ENCODE results near the gene MSH5. TPM values are rescaled to one million over a fixed set of nuclear protein-coding genes. Genes with fewer than 3 reads are reported as not detected.

MSH5 gene
- total and polyA plus RNA-seq, 2 of the 13 experiments (the other 11 are each of a cell fraction or from before 2014, with no cell fraction given), result 10.2 to 38.7 TPM

- TF ChIP-seq CEBPZ (IDR thresholded peaks at IDR 0.05; ENCODE audit: low read length) (no peak), SRSF1 (optimal IDR thresholded peaks at IDR 0.05; ENCODE audit: low read depth, low read length) (no peak), PLRG1 (conservative IDR thresholded peaks at IDR 0.05) (no peak), ETV6 (CRISPR knock-in tag; conservative IDR thresholded peaks at IDR 0.05) (no peak), GMEB1 (CRISPR knock-in tag; IDR thresholded peaks at IDR 0.05; ENCODE audit: borderline replicate concordance) (no peak), HINFP (CRISPR knock-in tag; IDR thresholded peaks at IDR 0.05; ENCODE audit: low read depth) (no peak), FOXP1 (IDR thresholded peaks at IDR 0.05) (no peak), FOXP1 (CRISPR knock-in tag; IDR thresholded peaks at IDR 0.05) (no peak), NFYC (CRISPR knock-in tag; IDR thresholded peaks at IDR 0.05) (no peak), SIN3A (IDR thresholded peaks at IDR 0.05; ENCODE audit: borderline replicate concordance, low read depth, low read length) (no peak), NR1H2 (CRISPR knock-in tag; IDR thresholded peaks at IDR 0.05; ENCODE audit: borderline replicate concordance, low read depth) (no peak), ATRX (CRISPR knock-in tag; IDR thresholded peaks at IDR 0.05; ENCODE audit: borderline replicate concordance) (no peak), ZNF224 (CRISPR knock-in tag; IDR thresholded peaks at IDR 0.05) (no peak; the same call in 1 of the 2 replicates), MEF2D (CRISPR knock-in tag; IDR thresholded peaks at IDR 0.05) (no peak), ZNF775 (CRISPR knock-in tag; IDR thresholded peaks at IDR 0.05; ENCODE audit: borderline replicate concordance) (no peak), ERF (CRISPR knock-in tag; IDR thresholded peaks at IDR 0.05) (no peak), RXRA (CRISPR knock-in tag; IDR thresholded peaks at IDR 0.05) (no peak), PAF1 (CRISPR knock-in tag; IDR thresholded peaks at IDR 0.05) (no peak), RNF2 (conservative IDR thresholded peaks at IDR 0.05; ENCODE audit: low read depth) (no peak), KAT8 (CRISPR knock-in tag; IDR thresholded peaks at IDR 0.05) (peak; percentile 51; the same call in 1 of the 2 replicates), KMT2A (CRISPR knock-in tag; IDR thresholded peaks at IDR 0.05) (no peak), ZC3H4 (CRISPR knock-in tag; IDR thresholded peaks at IDR 0.05; ENCODE audit: borderline replicate concordance) (no peak), DMAP1 (CRISPR knock-in tag; IDR thresholded peaks at IDR 0.05) (no peak), ZNF33A (CRISPR knock-in tag; IDR thresholded peaks at IDR 0.05; ENCODE audit: borderline replicate concordance) (no peak), FOXA3 (CRISPR knock-in tag; IDR thresholded peaks at IDR 0.05) (no peak), MXD4 (CRISPR knock-in tag; IDR thresholded peaks at IDR 0.05) (no peak), HIVEP1 (CRISPR knock-in tag; IDR thresholded peaks at IDR 0.05) (no peak), TBL1XR1 (IDR thresholded peaks at IDR 0.05; ENCODE audit: borderline replicate concordance, low read length, partially characterized antibody) (no peak), RFXAP (CRISPR knock-in tag; IDR thresholded peaks at IDR 0.05; ENCODE audit: borderline replicate concordance) (0 out of 2 replicates have a peak, but pooled peaks have one; percentile 45)
Measured at GRCh38 chr6:31778193-31778592, 38.4 kb downstream of the MSH5 start (continued).

Measured in HepG2 (cell line).